IMR-90 (cell line): ENCODE data around the gene PLEKHG5.

Experiments used
- BHLHE40 ChIP-seq: fragments of 150-350 bp; IDR thresholded peaks from 2 replicates; pipeline ENCODE4 v1.6.1; 2016; ENCODE audit warnings: mild to moderate bottlenecking, low read depth, low read length
- CEBPB ChIP-seq: IDR thresholded peaks from 2 replicates; pipeline ENCODE4 v1.6.1; 2012; ENCODE audit warnings: low read depth, low read length, improper control_type of control experiment
- CHD1 ChIP-seq: IDR thresholded peaks from 2 replicates; pipeline ENCODE4 v1.6.1; 2012; ENCODE audit warnings: low read depth, low read length, improper control_type of control experiment
- FOS ChIP-seq: fragments of 150-350 bp; IDR thresholded peaks from 2 replicates; pipeline ENCODE4 v1.6.1; 2016; ENCODE audit warnings: low read depth, low read length
- MAFK ChIP-seq: IDR thresholded peaks from 2 replicates; pipeline ENCODE4 v1.6.1; 2012; ENCODE audit warnings: low read depth, low read length, improper control_type of control experiment
- MAZ ChIP-seq: IDR thresholded peaks from 2 replicates; pipeline ENCODE4 v1.6.1; 2012; ENCODE audit warnings: low read depth, mild to moderate bottlenecking, low read length, improper control_type of control experiment, moderate library complexity, borderline replicate concordance
- MXI1 ChIP-seq: IDR thresholded peaks from 2 replicates; pipeline ENCODE4 v1.6.1; 2012; ENCODE audit warnings: low read depth, mild to moderate bottlenecking, low read length, moderate library complexity, borderline replicate concordance
- POLR2A ChIP-seq: IDR thresholded peaks from 2 replicates; pipeline ENCODE4 v1.6.1; 2012; ENCODE audit warnings: mild to moderate bottlenecking, low read depth, low read length
- RAD21 ChIP-seq: IDR thresholded peaks from 2 replicates; pipeline ENCODE4 v1.6.1; 2012; ENCODE audit warnings: low read length, improper control_type of control experiment
- RCOR1 ChIP-seq: IDR thresholded peaks from 2 replicates; pipeline ENCODE4 v1.6.1; 2012; ENCODE audit warnings: mild to moderate bottlenecking, low read length, improper control_type of control experiment; ENCODE audit not compliant: insufficient replicate concordance
- SMC3 ChIP-seq: fragments of 150-350 bp; IDR thresholded peaks from 2 replicates; pipeline ENCODE4 v1.6.1; 2016; ENCODE audit warnings: low read depth, mild to moderate bottlenecking, antibody characterized with exemption, low read length, moderate library complexity
- TF ChIP-seq, protein P1 (sequence below): conservative IDR thresholded peaks from 2 replicates; pipeline ENCODE4 v1.5.1; 2012; ENCODE audit warnings: mild to moderate bottlenecking, low read depth, low read length, improper control_type of control experiment
- TF ChIP-seq, protein P2 (sequence below): fragments of 150-350 bp; IDR thresholded peaks from 2 replicates; pipeline ENCODE4 v1.6.1; 2016; ENCODE audit warnings: low read depth, mild to moderate bottlenecking, low read length, moderate library complexity, borderline replicate concordance

DNA sequence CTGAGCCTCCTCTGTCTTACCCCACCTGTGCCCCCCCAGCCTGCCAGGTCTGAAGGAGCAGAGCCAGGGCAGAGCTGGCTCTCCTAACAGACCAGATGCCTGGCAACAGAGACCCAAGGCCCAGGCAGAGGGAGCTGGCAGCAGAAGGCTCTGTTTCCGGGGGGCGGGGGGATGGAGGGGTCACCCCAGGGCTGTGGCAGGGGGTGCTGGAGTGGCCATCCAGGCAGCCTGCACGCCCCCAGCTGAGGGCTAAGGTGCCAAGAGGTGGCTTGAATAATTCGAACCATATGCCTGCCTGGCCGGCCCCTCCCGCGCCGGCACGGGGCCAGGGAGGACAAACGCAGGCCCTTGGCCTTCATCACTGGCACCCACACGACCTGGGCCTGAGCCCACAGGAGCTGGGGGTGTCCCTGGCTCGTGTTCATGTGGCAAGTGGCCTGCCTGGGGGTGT, 16.0 kb upstream of the PLEKHG5 start:
- TF ChIP-seq, protein P1, sequence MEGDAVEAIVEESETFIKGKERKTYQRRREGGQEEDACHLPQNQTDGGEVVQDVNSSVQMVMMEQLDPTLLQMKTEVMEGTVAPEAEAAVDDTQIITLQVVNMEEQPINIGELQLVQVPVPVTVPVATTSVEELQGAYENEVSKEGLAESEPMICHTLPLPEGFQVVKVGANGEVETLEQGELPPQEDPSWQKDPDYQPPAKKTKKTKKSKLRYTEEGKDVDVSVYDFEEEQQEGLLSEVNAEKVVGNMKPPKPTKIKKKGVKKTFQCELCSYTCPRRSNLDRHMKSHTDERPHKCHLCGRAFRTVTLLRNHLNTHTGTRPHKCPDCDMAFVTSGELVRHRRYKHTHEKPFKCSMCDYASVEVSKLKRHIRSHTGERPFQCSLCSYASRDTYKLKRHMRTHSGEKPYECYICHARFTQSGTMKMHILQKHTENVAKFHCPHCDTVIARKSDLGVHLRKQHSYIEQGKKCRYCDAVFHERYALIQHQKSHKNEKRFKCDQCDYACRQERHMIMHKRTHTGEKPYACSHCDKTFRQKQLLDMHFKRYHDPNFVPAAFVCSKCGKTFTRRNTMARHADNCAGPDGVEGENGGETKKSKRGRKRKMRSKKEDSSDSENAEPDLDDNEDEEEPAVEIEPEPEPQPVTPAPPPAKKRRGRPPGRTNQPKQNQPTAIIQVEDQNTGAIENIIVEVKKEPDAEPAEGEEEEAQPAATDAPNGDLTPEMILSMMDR, result no peak
- no peak for TF ChIP-seq MXI1
- no peak for TF ChIP-seq MAZ
- TF ChIP-seq SMC3, result no peak
- no peak for TF ChIP-seq POLR2A
- TF ChIP-seq RAD21, result no peak
- no peak for TF ChIP-seq BHLHE40
- TF ChIP-seq CHD1, result no peak
- TF ChIP-seq RCOR1, result no peak
- TF ChIP-seq CEBPB, result no peak
- TF ChIP-seq, protein P2, sequence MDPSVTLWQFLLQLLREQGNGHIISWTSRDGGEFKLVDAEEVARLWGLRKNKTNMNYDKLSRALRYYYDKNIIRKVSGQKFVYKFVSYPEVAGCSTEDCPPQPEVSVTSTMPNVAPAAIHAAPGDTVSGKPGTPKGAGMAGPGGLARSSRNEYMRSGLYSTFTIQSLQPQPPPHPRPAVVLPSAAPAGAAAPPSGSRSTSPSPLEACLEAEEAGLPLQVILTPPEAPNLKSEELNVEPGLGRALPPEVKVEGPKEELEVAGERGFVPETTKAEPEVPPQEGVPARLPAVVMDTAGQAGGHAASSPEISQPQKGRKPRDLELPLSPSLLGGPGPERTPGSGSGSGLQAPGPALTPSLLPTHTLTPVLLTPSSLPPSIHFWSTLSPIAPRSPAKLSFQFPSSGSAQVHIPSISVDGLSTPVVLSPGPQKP, result no peak
- TF ChIP-seq MAFK, result no peak
- no peak for TF ChIP-seq FOS
